H1 (cell line): ENCODE data around the gene TNNI3. TPM values are rescaled to one million over a fixed set of nuclear protein-coding genes. Genes with fewer than 3 reads are reported as not detected.

Source experiments
- ATF3 ChIP-seq: IDR thresholded peaks from 2 replicates; pipeline ENCODE4 v1.6.1; 2011; ENCODE audit warnings: low read depth, mild to moderate bottlenecking, low read length; ENCODE audit not compliant: insufficient read depth
- BRCA1 ChIP-seq: IDR thresholded peaks from 2 replicates; pipeline ENCODE4 v1.6.1; 2012; ENCODE audit warnings: low read depth, low read length, improper control_type of control experiment
- CEBPB ChIP-seq: IDR thresholded peaks from 2 replicates; pipeline ENCODE4 v1.6.1; 2012; ENCODE audit warnings: low read depth, low read length
- CHD2 ChIP-seq: IDR thresholded peaks from 2 replicates; pipeline ENCODE4 v1.6.1; 2012; ENCODE audit warnings: low read length, improper control_type of control experiment
- CREB1 ChIP-seq: IDR thresholded peaks from 2 replicates; pipeline ENCODE4 v1.6.1; 2012; ENCODE audit warnings: inconsistent platforms
- CTCF ChIP-seq, 3 experiments: IDR thresholded peaks; 1 replicate in 2 of 3; 2 replicates in 1 of 3; pipeline versions ENCODE4 v1.5.1 to v1.6.1; 2011; ENCODE audit warnings: low read length in 3 of 3, mild to moderate bottlenecking in 3 of 3, inconsistent platforms in 2 of 3, low read depth in 1 of 3, moderate library complexity in 1 of 3; ENCODE audit not compliant: insufficient read depth in 1 of 3; ENCODE audit errors: control extremely low read depth in 1 of 3
- FOSL1 ChIP-seq: IDR thresholded peaks from 2 replicates; pipeline ENCODE4 v1.6.1; 2011; ENCODE audit warnings: mild to moderate bottlenecking, low read depth, low read length, moderate library complexity; ENCODE audit not compliant: insufficient read depth
- HDAC2 ChIP-seq, 2 experiments: fragments of 300-600 bp in 1 of 2; sonication (generic) in 1 of 2; IDR thresholded peaks; 2 replicates each; pipeline ENCODE4 v1.6.1; 2011 to 2012; ENCODE audit warnings: low read depth in 2 of 2, low read length in 2 of 2, mild to moderate bottlenecking in 2 of 2, moderate library complexity in 2 of 2, borderline replicate concordance in 1 of 2, inconsistent platforms in 1 of 2
- HDAC6 ChIP-seq: IDR thresholded peaks from one replicate; pipeline ENCODE4 v1.7.1; 2012; ENCODE audit warnings: low read depth, mild to moderate bottlenecking, inconsistent platforms, low read length, moderate library complexity
- KDM4A ChIP-seq: IDR thresholded peaks from one replicate; pipeline ENCODE4 v1.7.1; 2012; ENCODE audit warnings: low read depth, mild to moderate bottlenecking, moderate library complexity, low read length, inconsistent platforms; ENCODE audit not compliant: severe bottlenecking
- MAFK ChIP-seq: IDR thresholded peaks from 2 replicates; pipeline ENCODE4 v1.6.1; 2012; ENCODE audit warnings: low read depth, mild to moderate bottlenecking, improper control_type of control experiment, low read length
- NANOG ChIP-seq: IDR thresholded peaks from 2 replicates; pipeline ENCODE4 v1.6.1; 2011; ENCODE audit warnings: low read length, low read depth, mild to moderate bottlenecking, inconsistent platforms; ENCODE audit not compliant: insufficient read depth, poor library complexity, severe bottlenecking
- NRF1 ChIP-seq: IDR thresholded peaks from 2 replicates; pipeline ENCODE4 v1.6.1; 2011; ENCODE audit warnings: mild to moderate bottlenecking, low read depth, low read length, improper control_type of control experiment
- POLR2AphosphoS5 ChIP-seq: IDR thresholded peaks from 2 replicates; pipeline ENCODE4 v1.6.1; 2011; ENCODE audit warnings: low read depth, low read length
- RBBP5 ChIP-seq: IDR thresholded peaks from 2 replicates; pipeline ENCODE4 v1.7.1; 2012; ENCODE audit warnings: low read depth, mild to moderate bottlenecking, inconsistent platforms, low read length, moderate library complexity, borderline replicate concordance
- SIX5 ChIP-seq: IDR thresholded peaks from 2 replicates; pipeline ENCODE4 v1.6.1; 2011; ENCODE audit warnings: mild to moderate bottlenecking, low read depth, low read length
- TAF1 ChIP-seq: IDR thresholded peaks from 2 replicates; pipeline ENCODE4 v1.6.1; 2011; ENCODE audit warnings: mild to moderate bottlenecking, low read depth, low read length
- TBP ChIP-seq: IDR thresholded peaks from 2 replicates; pipeline ENCODE4 v1.6.1; 2011; ENCODE audit warnings: low read depth, low read length, improper control_type of control experiment
- TCF12 ChIP-seq: IDR thresholded peaks from 2 replicates; pipeline ENCODE4 v1.6.1; 2011; ENCODE audit warnings: low read depth, mild to moderate bottlenecking, low read length
- YY1 ChIP-seq: IDR thresholded peaks from 2 replicates; pipeline ENCODE4 v1.6.1; 2011; ENCODE audit warnings: low read depth, mild to moderate bottlenecking, low read length
- ZNF274 ChIP-seq: IDR thresholded peaks from 2 replicates; pipeline ENCODE4 v1.7.0; 2012; ENCODE audit warnings: low read length, borderline replicate concordance; ENCODE audit errors: extremely low read depth
- polyA plus RNA-seq, 7 experiments: library from polyadenylated mRNA; depleted of rRNA in 3 of 7; stranded (reverse) in 5 of 7; unstranded in 2 of 7; fragments of >200 nt in 5 of 7; fragments of 200-250 nt in 2 of 7; gene quantifications; 1 replicate in 5 of 7; 2 replicates in 1 of 7; 4 replicates in 1 of 7; pipeline versions ENCODE4 v1.2.1 to v1.2.3, GENCODE V29; 2011 to 2013; ENCODE audit warnings: missing spikeins in 2 of 7, mixed read lengths in 2 of 7
- total RNA-seq: library from RNA; stranded (reverse); fragmentation: NEBNext Ultra II Directional; extraction: Animal tissue kit (Norgen Biotek cat#: 25700); gene quantifications from 2 replicates; pipeline ENCODE4 v1.2.1, GENCODE V29; 2021

The TNNI3 gene
- total and polyA plus RNA-seq, 2 of the 8 experiments (the other 6 are each of a cell fraction or from before 2014, with no cell fraction given) = 16.9 to 56.0 TPM

GRCh38 chr19:55165952-55166529 is 8.5 kb upstream of the TNNI3 start (continued):
- no peak for TF ChIP-seq NANOG
- no peak for TF ChIP-seq MAFK
- peak; percentile 48 for TF ChIP-seq KDM4A
- no peak; the same call in 1 of the 2 replicates for TF ChIP-seq CHD2
- TF ChIP-seq CTCF (IDR thresholded peaks at IDR 0.05; ENCODE audit: control extremely low read depth in 1 of 3, insufficient read depth in 1 of 3, low read depth in 1 of 3, low read length in 3 of 3) = peak; percentile 68 to 96 (median 85)
- 0 out of 2 replicates have a peak, but pooled peaks have one; percentile 15 for TF ChIP-seq TCF12
- no peak for TF ChIP-seq NRF1
- peak; percentile 68 for TF ChIP-seq YY1
- peak; percentile 66; the same call in 1 of the 2 replicates for TF ChIP-seq CREB1
- TF ChIP-seq CEBPB = no peak
- peak; percentile 74; the same call in 1 of the 2 replicates for TF ChIP-seq ATF3
- no peak for TF ChIP-seq HDAC6
- TF ChIP-seq TBP = no peak
- TF ChIP-seq TAF1 = no peak
- no peak for TF ChIP-seq RBBP5
- TF ChIP-seq BRCA1 = no peak
- TF ChIP-seq ZNF274 = no peak
- TF ChIP-seq SIX5 = peak; percentile 96
- no peak for TF ChIP-seq HDAC2 (IDR thresholded peaks at IDR 0.05; ENCODE audit: borderline replicate concordance in 1 of 2, low read depth in 2 of 2, low read length in 2 of 2)
- TF ChIP-seq FOSL1 = 0 out of 2 replicates have a peak, but pooled peaks have one; percentile 44
- no peak for TF ChIP-seq POLR2AphosphoS5
